ENCODE results near the gene ESRRA. TPM values are rescaled to one million over a fixed set of nuclear protein-coding genes. Genes with fewer than 3 reads are reported as not detected.
A peak's percentile ranks its signal among the peaks of the same experiment; 100 is the strongest.

The ESRRA gene
- total and polyA plus RNA-seq, 9 of the 15 experiments (the other 6 are each of a cell fraction or from before 2014, with no cell fraction given), result 0.27 to 89.7 (median 23.7) TPM

- ChIA-PET CTCF (ENCODE audit: low intra/inter-chr PET ratio) (no interaction called here), POLR2A (interaction anchor here (0.6 kb wide), 1 partner anchor 45 kb away, joined by 3 read pairs; no protein-coding TSS in a partner anchor)
- H3K27me3 ChIP-seq (ENCODE audit: control insufficient read depth in 2 of 2, insufficient read depth in 2 of 2, low read length in 2 of 2), result peaks cover 22 to 40% of the 10 kb centered on the region in 2 experiments; a peak in 4 of 5 replicates
- peak overlapping the region in 1 of 2 experiments; percentile 29; a peak in 1 of 4 replicates for H3K9ac ChIP-seq (ENCODE audit: insufficient read depth in 1 of 2, low read depth in 2 of 2, low read length in 2 of 2)
- no peak overlapping the region for H3K27ac ChIP-seq (ENCODE audit: extremely low read depth, low read depth, low read length)
- no peaks in the 10 kb centered on the region for H3K79me2 ChIP-seq (ENCODE audit: control insufficient read depth, insufficient read depth, low read length)
- no peaks in the 10 kb centered on the region for H4K20me1 ChIP-seq (replicated peaks; ENCODE audit: control insufficient read depth, insufficient read depth, low read length)
- H3K9me3 ChIP-seq (replicated peaks; ENCODE audit: control insufficient read depth, insufficient read depth, low read depth, low read length), result no peaks in the 10 kb centered on the region
- TF ChIP-seq HMG20B (CRISPR knock-in tag; IDR thresholded peaks at IDR 0.05) (no peak), ZFP36 (IDR thresholded peaks at IDR 0.05; ENCODE audit: low read depth, low read length, partially characterized antibody) (no peak), ZNF280A (IDR thresholded peaks at IDR 0.05; ENCODE audit: low read depth, partially characterized antibody) (no peak), POLR2H (tag; IDR thresholded peaks at IDR 0.05; ENCODE audit: low read depth) (no peak), OTX1 (CRISPR knock-in tag; IDR thresholded peaks at IDR 0.05) (no peak), SP2 (IDR thresholded peaks at IDR 0.05; ENCODE audit: extremely low read depth, low read depth, low read length, poor library complexity, severe bottlenecking) (no peak), TFAP4 (CRISPR knock-in tag; IDR thresholded peaks at IDR 0.05; ENCODE audit: borderline replicate concordance) (no peak), MED1 (CRISPR knock-in tag; IDR thresholded peaks at IDR 0.05; ENCODE audit: borderline replicate concordance) (no peak), VEZF1 (CRISPR knock-in tag; IDR thresholded peaks at IDR 0.05) (no peak), NBN (IDR thresholded peaks at IDR 0.05; ENCODE audit: low read depth) (no peak), JUNB (CRISPR knock-in tag; conservative IDR thresholded peaks at IDR 0.05) (no peak), FOXK2 (conservative IDR thresholded peaks at IDR 0.05 in 1 of 2, IDR thresholded peaks at IDR 0.05 in 1 of 2; ENCODE audit: low read depth in 2 of 2) (no peak), EZH2 (IDR thresholded peaks at IDR 0.05; ENCODE audit: borderline replicate concordance, low read depth, low read length) (no peak), ARID1B (IDR thresholded peaks at IDR 0.05) (no peak), GTF2A2 (tag; IDR thresholded peaks at IDR 0.05) (no peak), FUS (optimal IDR thresholded peaks at IDR 0.05; ENCODE audit: low read depth, low read length) (no peak), TFAM (CRISPR knock-in tag; conservative IDR thresholded peaks at IDR 0.05) (no peak)
- DNase-seq (ENCODE audit: extremely low read depth in 1 of 4, low spot score in 3 of 4) (no peak), ATAC-seq (no peak), FAIRE-seq (no peak)
- intact Hi-C loops (cut with micrococcal nuclease) (no loop called here), in situ Hi-C loops (cut with MboI) (no loop called here)
- 26% methylated on average over 10 of the region's 10 CpGs for WGBS (ENCODE audit: insufficient coverage, low coverage, missing lambda C conversion rate)
- H3K4me1 ChIP-seq (replicated peaks in 1 of 2; ENCODE audit: control insufficient read depth in 2 of 2, insufficient read depth in 2 of 2, low read length in 2 of 2), result peaks cover 3 to 49% of the 10 kb centered on the region in 2 experiments; a peak in 3 of 5 replicates
- H3K4me3 ChIP-seq, result no peak overlapping the region
- no peaks in the 10 kb centered on the region for H3K36me3 ChIP-seq (ENCODE audit: control insufficient read depth, insufficient read depth, low read length)
- no TSS peak for BruUV-seq (replicated peaks)
- no peak overlapping the region for H3K4me2 ChIP-seq (ENCODE audit: insufficient read depth, low read length)
- H2AFZ ChIP-seq (ENCODE audit: low read depth, low read length), result no peak overlapping the region
- no peaks in the 10 kb centered on the region for H3K9me1 ChIP-seq (ENCODE audit: control insufficient read depth, insufficient read depth, low read length)
These were observed 14.7 kb upstream of the ESRRA start for GRCh38 chr11:64290352-64291261.
